Naive B cell (primary cell): ENCODE results near the gene SH3GL2. TPM values are rescaled to one million over a fixed set of nuclear protein-coding genes. Genes with fewer than 3 reads are reported as not detected.

Experiments used
- ATAC-seq, 2 donors: fragments of 150-1000 bp; cut with Tn5 transposase; 2 replicates each; pipeline ENCODE4 v1.10.0; 2021; ENCODE audit warnings: low read depth in 2 of 2, mild to moderate bottlenecking in 2 of 2, moderate library complexity in 2 of 2
- DNase-seq: peaks from one replicate; pipeline ENCODE4 v3.0.0; 2022
- H3K27ac Mint-ChIP-seq, 6 donors: one replicate each; pipeline ENCODE4 v1.8.0; 2020 to 2022; ENCODE audit warnings: mild to moderate bottlenecking in 6 of 6, mixed read lengths in 6 of 6, moderate library complexity in 5 of 6, inconsistent platforms in 2 of 6
- H3K27me3 Mint-ChIP-seq, 3 donors: one replicate each; pipeline ENCODE4 v1.8.0; 2021 to 2022; ENCODE audit warnings: mixed read lengths in 3 of 3, mild to moderate bottlenecking in 1 of 3
- H3K36me3 Mint-ChIP-seq, 2 donors: one replicate each; pipeline ENCODE4 v1.8.0; 2020 to 2022; ENCODE audit warnings: mixed read lengths in 2 of 2, inconsistent platforms in 1 of 2, mild to moderate bottlenecking in 1 of 2
- H3K4me1 Mint-ChIP-seq, 3 donors: one replicate each; pipeline ENCODE4 v1.8.0; 2020 to 2022; ENCODE audit warnings: mixed read lengths in 3 of 3, inconsistent platforms in 1 of 3, mild to moderate bottlenecking in 1 of 3, moderate library complexity in 1 of 3
- H3K4me3 Mint-ChIP-seq, 8 donors: one replicate each; pipeline ENCODE4 v1.8.0; 2020 to 2022; ENCODE audit warnings: mild to moderate bottlenecking in 8 of 8, mixed read lengths in 8 of 8, moderate library complexity in 8 of 8, inconsistent platforms in 2 of 8
- H3K9me3 Mint-ChIP-seq, 7 donors: one replicate each; pipeline ENCODE4 v1.8.0; 2020 to 2022; ENCODE audit warnings: mixed read lengths in 7 of 7, mild to moderate bottlenecking in 5 of 7, inconsistent platforms in 2 of 7, moderate library complexity in 1 of 7
- polyA plus RNA-seq, 6 donors: library from polyadenylated mRNA; unstranded; fragments of 300-500 nt; fragmentation: Illumina TruSeq; gene quantifications; one replicate each; pipeline ENCODE4 v1.2.3, GENCODE V29; 2021; ENCODE audit warnings: low read depth in 6 of 6

SH3GL2 gene
- polyA plus RNA-seq, 6 donors from 2014 or later = not detected

DNA sequence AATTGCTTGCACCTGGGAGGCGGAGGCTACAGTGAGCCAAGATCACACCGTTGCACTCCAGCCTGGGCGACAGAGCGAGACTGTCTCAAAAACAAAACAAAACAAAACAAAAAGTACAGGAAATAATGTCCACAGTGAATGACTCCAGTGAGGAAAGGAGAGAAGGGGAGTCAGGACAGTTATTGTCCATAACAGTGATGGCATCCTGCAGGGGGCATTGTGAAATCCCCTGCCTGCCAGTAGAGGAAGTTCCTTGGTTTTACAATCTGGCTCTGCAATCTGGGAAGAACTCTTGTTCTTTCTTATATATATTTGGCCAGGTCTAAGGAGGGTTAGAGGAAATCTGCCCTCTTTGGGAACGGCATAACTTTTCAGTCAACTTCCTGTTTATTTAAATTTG, 8.2 kb downstream of the SH3GL2 start:
- H3K36me3 Mint-ChIP-seq = no peaks in the 10 kb centered on the region
- H3K9me3 Mint-ChIP-seq = peaks cover 0 to 6% (median 0%) of the 10 kb centered on the region in 7 donors
- no peaks in the 10 kb centered on the region for H3K4me1 Mint-ChIP-seq
- peak overlapping the region in 1 of 6 donors; percentile 71 for H3K27ac Mint-ChIP-seq
- no peak for DNase-seq
- peaks cover 0 to 8% (median 6%) of the 10 kb centered on the region in 3 donors for H3K27me3 Mint-ChIP-seq
- H3K4me3 Mint-ChIP-seq = no peak overlapping the region
- no peak for ATAC-seq

DNA sequence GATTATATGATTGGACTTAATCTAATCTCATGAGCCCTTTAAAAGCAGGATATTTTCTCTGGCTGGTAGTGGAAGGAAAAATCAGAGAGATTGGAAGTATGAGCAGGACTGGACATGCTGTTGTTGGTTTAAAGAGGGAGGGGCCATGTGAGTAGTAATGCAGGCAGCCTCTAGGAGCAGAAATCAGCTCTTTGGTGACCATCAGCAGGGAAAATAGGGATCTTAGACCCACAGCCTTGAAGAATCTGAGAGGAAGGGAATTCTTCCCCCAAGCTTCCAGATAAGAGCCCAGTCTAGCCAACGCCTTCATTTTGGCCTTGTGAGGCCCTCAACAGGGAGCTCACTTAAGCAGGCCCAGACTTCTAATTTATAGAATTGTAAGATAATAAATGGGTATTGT, 9.5 kb downstream of the SH3GL2 start:
- no peak for DNase-seq

DNA sequence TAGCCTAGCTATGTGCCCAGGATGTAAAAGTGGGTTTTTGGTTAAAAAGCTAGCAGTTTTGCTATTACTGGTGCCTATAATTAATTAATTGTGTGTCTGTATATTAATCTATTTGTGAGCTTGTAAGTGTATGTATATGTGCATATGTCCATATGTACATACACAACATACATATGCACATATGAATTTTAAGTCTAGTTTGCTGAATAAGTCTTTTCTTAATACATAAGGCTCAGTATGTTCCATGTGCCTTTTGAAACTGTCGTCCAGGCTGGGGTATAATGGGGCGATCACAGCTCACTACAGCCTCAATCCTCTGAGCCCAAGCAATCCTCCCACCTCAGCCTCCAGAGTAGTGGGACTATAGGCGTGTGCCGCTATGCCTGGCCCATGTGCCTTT, 10.1 kb downstream of the SH3GL2 start:
- DNase-seq (no peak), ATAC-seq (no peak)
- Mint-ChIP-seq H3K27ac (no peak overlapping the region), H3K4me1 (no peaks in the 10 kb centered on the region), H3K27me3 (peaks cover 3 to 8% (median 6%) of the 10 kb centered on the region in 3 donors), H3K4me3 (no peak overlapping the region), H3K36me3 (no peaks in the 10 kb centered on the region), H3K9me3 (peaks cover 0 to 6% (median 0%) of the 10 kb centered on the region in 7 donors)

More for the DNA sequence above, 9.5 kb downstream of the SH3GL2 start:
- Mint-ChIP-seq H3K9me3 (peaks cover 0 to 6% (median 0%) of the 10 kb centered on the region in 7 donors), H3K4me3 (no peak overlapping the region), H3K27ac (no peak overlapping the region), H3K4me1 (no peaks in the 10 kb centered on the region), H3K36me3 (no peaks in the 10 kb centered on the region), H3K27me3 (peaks cover 0 to 8% (median 6%) of the 10 kb centered on the region in 3 donors)
- ATAC-seq = no peak

DNA sequence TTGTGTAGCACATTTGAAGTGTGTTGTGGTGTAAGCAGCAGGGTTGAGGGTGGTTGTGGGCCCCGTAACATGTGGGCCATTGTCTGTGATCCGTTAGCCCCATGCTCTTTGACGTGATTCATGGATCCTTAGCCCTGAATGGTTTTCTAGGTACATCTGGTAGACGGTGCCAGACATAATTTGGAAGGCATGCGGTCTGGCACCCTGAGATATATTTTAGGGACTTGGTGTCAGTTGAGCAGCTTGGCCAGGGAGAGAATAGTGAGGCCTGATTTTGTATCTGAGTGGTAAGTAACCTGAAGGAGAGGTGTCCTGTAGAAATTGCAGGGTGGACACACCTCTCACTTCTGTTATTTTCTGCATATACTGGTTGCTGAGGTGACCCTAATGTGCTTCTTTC, 10.9 kb downstream of the SH3GL2 start:
- H3K4me1 Mint-ChIP-seq = no peaks in the 10 kb centered on the region
- DNase-seq (no peak), ATAC-seq (no peak)
- peaks cover 0 to 6% (median 0%) of the 10 kb centered on the region in 7 donors for H3K9me3 Mint-ChIP-seq
- no peak overlapping the region for H3K27ac Mint-ChIP-seq
- H3K4me3 Mint-ChIP-seq = no peak overlapping the region
- H3K36me3 Mint-ChIP-seq = no peaks in the 10 kb centered on the region
- H3K27me3 Mint-ChIP-seq = peaks cover 3 to 8% (median 4%) of the 10 kb centered on the region in 3 donors

DNA sequence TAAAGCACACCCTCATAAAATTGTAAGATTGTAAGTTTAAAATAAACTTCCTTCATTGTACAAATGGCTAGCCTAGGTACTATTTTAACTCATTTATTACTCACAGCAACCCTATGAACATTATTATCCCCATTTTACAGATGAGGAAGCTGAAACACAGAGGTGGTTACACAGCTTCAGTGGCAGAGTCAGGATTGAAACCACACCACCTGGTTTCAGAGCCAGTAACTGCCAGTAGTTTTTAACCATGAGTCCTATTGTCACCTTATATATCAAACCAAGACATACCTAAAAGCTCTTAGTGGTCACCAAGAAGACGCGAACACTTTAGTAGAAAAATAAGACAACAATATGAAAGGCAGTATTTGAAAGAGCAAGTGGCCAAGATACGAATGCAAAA, 16.1 kb downstream of the SH3GL2 start:
- no peak overlapping the region for H3K27ac Mint-ChIP-seq
- peaks cover 0 to 6% (median 0%) of the 10 kb centered on the region in 7 donors for H3K9me3 Mint-ChIP-seq
- DNase-seq (no peak), ATAC-seq (no peak)
- H3K4me1 Mint-ChIP-seq = no peaks in the 10 kb centered on the region
- peaks cover 0 to 8% (median 3%) of the 10 kb centered on the region in 3 donors for H3K27me3 Mint-ChIP-seq
- no peaks in the 10 kb centered on the region for H3K36me3 Mint-ChIP-seq
- no peak overlapping the region for H3K4me3 Mint-ChIP-seq

DNA sequence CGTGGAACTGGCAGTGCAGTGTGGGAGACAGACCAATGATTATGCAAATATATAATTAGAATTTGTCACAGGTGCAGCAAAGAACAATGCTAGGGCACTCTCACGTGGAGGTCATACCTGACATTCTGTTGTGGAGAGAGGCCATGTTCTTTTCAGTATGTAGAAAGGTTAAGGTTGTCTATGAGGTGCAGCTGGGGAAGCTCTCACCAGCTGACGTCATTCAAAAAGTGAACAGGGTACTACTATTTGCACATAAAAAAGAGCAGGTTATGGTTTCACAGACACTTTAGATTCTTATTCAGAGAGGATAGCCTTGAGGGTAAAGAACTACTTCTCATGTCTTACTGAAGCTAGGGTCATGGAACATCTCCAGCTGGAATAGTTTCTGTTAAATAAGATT, 19.1 kb downstream of the SH3GL2 start:
- ATAC-seq (no peak), DNase-seq (no peak)
- Mint-ChIP-seq H3K27me3 (peaks cover 0 to 3% (median under 1%) of the 10 kb centered on the region in 3 donors), H3K4me3 (no peak overlapping the region), H3K4me1 (no peaks in the 10 kb centered on the region), H3K36me3 (no peaks in the 10 kb centered on the region), H3K27ac (no peak overlapping the region), H3K9me3 (peaks cover 0 to 19% (median 0%) of the 10 kb centered on the region in 7 donors)

DNA sequence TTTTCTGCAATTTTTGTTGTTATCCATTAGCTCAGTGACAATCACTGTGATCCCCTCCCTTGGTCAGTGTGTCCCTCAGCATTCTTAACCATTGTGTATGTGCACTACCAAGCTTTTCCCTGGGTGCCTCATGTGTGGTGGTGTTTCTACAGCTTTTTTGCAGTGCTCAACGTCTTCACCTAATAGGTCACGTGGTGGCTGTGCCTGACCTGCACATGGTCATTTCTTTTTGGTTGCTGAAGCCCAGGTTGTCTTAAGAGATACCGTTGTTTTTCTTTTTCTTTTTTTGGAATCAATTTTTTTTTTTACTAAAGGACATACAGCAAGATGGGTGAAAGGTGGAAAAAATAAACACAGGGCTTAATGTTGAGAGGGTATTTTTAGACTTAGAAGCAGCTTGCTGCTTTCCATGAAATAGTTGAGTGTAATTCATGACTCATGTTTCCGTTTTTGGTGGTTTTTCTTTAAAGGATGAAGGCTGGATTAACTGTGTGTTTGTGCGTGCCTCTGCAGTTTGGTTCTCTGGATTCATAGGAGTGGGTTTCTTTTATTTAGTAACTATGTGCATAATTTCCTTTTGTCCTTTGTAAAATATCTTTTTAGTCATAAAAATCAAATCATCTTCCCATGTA, 22.2 kb downstream of the SH3GL2 start:
- Mint-ChIP-seq H3K9me3 (peaks cover 0 to 17% (median 5%) of the 10 kb centered on the region in 7 donors), H3K4me3 (no peak overlapping the region), H3K27ac (peak overlapping the region in 1 of 6 donors; percentile 57), H3K4me1 (no peaks in the 10 kb centered on the region), H3K27me3 (peaks cover 0 to 5% (median 0%) of the 10 kb centered on the region in 3 donors), H3K36me3 (no peaks in the 10 kb centered on the region)
- no peak for DNase-seq
- ATAC-seq = no peak

DNA sequence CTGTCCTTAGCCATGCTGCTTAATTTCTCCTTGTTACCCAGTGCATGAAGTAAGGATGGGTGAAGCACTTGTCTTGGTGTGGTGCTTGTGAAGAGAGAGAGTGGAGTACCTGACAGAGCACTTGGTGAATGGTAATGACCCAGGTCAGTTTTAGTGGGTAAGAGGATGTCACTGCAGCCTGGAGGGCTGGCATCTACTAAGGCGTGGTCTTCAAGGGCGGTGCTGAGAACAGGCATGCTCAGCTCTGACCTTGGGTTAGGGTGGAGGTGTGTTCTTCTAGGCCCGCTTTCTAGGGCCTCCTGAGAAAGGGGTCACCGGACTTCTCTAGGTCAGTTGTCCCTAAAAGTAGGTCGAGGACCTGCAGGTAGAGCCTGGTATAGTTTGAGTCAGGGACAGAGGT, 25.7 kb downstream of the SH3GL2 start:
- Mint-ChIP-seq H3K4me1 (no peaks in the 10 kb centered on the region), H3K27me3 (peaks cover 0 to 5% (median 0%) of the 10 kb centered on the region in 3 donors), H3K9me3 (peaks cover 0 to 17% (median 5%) of the 10 kb centered on the region in 7 donors), H3K4me3 (no peak overlapping the region), H3K36me3 (no peaks in the 10 kb centered on the region), H3K27ac (no peak overlapping the region)
- ATAC-seq (no peak), DNase-seq (no peak)

DNA sequence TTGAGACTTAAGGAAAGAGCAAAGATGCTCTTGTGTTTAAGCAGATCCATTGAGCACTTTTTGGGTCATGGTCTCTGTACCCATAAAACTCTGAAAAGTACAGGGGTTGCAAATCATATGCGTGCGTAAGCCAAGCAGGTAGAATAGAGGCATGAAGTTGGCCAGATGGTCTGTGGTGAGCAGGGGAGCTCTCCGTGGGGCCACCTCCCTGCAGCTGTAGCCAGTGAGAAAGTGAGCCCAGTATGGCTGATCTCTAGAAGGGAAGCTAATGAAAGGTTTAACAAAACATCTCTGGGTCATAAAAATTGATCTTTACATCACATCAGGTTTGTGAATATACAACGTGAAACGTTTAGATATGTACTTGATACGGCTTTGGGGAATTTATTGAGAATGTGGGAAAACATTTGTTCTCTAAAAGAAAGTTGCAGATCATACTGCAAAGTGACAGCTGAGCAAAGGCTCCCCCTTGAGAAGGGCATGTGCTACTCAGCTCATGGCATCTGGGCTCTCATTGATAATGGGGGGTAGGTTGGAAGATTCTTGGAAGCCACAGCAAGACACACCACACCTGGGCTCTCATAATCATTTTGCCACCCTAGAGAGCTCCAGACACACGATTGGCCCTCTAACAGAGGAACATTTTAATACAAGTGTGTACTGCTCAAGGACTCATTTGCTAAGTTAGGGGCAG, 30.6 kb downstream of the SH3GL2 start:
- H3K9me3 Mint-ChIP-seq = peaks cover 0 to 3% (median 0%) of the 10 kb centered on the region in 7 donors
- no peak overlapping the region for H3K27ac Mint-ChIP-seq
- H3K4me1 Mint-ChIP-seq = no peaks in the 10 kb centered on the region
- H3K27me3 Mint-ChIP-seq = peaks cover 0 to 9% (median 6%) of the 10 kb centered on the region in 3 donors
- ATAC-seq (no peak), DNase-seq (no peak)
- no peaks in the 10 kb centered on the region for H3K36me3 Mint-ChIP-seq
- H3K4me3 Mint-ChIP-seq = no peak overlapping the region

DNA sequence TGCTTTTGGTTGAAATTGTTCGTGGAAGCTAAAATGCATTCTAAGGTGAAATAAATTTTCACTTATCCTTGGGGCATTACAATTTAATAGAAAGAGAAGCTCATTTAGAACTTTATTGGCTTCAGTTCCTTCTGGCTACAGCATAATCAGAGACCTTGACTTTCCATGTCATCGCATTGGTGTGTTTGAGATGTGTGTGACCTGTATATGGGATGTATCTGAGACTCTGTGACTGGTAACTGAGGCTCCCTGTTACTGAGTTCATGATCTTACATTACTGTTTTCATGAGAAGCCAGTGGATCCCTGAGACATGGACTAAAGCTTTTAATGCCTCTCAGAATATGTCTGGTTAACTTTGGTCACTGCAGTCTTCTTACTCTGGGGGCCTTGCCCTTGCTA, 32.5 kb downstream of the SH3GL2 start:
- DNase-seq = no peak
- ATAC-seq = no peak
- H3K27ac Mint-ChIP-seq = no peak overlapping the region
- peaks cover 0 to 9% (median 6%) of the 10 kb centered on the region in 3 donors for H3K27me3 Mint-ChIP-seq
- H3K4me1 Mint-ChIP-seq = no peaks in the 10 kb centered on the region
- H3K9me3 Mint-ChIP-seq = peaks cover 0 to 3% (median 0%) of the 10 kb centered on the region in 7 donors
- no peak overlapping the region for H3K4me3 Mint-ChIP-seq
- H3K36me3 Mint-ChIP-seq = no peaks in the 10 kb centered on the region

DNA sequence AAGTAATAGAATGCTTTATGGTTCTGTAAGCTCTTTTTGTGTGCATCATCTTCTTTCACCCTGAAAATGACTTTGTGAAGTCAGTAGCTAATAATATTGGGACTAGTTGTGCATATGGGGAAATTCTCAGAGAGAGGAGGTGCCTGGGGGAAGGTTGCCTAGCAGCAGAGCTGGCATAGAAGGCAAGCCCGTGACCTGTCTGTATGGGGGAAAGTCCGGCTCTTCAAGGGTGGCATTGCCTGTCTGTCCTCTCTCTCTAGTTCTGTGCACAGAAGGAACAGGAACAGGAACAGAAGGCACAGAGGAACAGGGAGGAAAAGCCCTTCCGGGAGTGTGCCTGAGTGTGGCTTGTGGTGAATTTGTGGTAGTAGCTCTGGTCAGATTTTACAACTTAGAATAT, 33.1 kb downstream of the SH3GL2 start:
- H3K9me3 Mint-ChIP-seq = peaks cover 0 to 3% (median 0%) of the 10 kb centered on the region in 7 donors
- H3K27me3 Mint-ChIP-seq = peaks cover 0 to 9% (median 6%) of the 10 kb centered on the region in 3 donors
- H3K36me3 Mint-ChIP-seq = no peaks in the 10 kb centered on the region
- no peaks in the 10 kb centered on the region for H3K4me1 Mint-ChIP-seq
- ATAC-seq = no peak
- DNase-seq = no peak
- no peak overlapping the region for H3K27ac Mint-ChIP-seq
- no peak overlapping the region for H3K4me3 Mint-ChIP-seq

DNA sequence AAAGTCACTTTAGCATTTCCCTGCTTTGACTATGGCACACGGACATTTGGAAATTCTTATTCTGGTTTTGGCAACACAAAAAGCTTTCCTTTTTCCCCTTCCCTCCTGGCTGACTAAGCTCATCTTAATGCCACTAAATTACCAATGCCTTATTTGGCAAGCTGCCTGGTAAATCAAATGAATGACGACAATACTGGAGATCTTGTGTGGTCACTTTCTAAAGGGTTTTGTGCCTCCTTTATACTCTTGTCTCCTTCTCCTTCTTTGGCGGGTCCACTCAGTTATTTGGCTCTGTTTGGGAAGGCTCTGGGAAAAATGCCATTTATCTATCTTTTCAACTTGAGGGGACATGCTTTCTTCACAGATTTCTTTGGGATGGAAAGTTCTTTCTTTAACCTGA, 34.9 kb downstream of the SH3GL2 start:
- H3K36me3 Mint-ChIP-seq = no peaks in the 10 kb centered on the region
- H3K4me3 Mint-ChIP-seq = no peak overlapping the region
- peaks cover 0 to 9% (median 6%) of the 10 kb centered on the region in 3 donors for H3K27me3 Mint-ChIP-seq

DNA sequence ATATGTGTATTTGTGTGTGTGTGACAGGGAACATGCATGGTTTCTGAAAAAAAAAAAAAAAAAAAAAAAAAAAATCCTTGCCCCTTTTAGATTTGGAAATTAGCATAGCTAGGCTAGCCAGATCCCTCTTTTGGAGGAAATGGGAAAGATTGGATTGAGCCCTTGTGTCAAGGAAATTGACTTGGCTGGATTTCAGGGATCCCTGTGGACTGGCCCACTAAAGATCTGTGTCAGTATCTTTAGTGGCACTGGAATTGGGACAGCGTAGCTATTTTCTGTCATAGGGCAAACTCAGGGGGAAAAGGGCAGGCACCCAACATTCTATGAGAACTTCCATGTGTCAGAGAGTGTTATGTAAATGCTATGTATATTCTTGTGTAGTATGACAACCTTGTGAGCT, 35.4 kb downstream of the SH3GL2 start:
- Mint-ChIP-seq H3K4me1 (no peaks in the 10 kb centered on the region), H3K9me3 (peaks cover 0 to 5% (median 2%) of the 10 kb centered on the region in 7 donors), H3K27ac (no peak overlapping the region), H3K27me3 (peaks cover 0 to 9% (median 6%) of the 10 kb centered on the region in 3 donors), H3K4me3 (no peak overlapping the region), H3K36me3 (no peaks in the 10 kb centered on the region)
- DNase-seq (no peak), ATAC-seq (no peak)

More for the DNA sequence above, 34.9 kb downstream of the SH3GL2 start:
- DNase-seq (no peak), ATAC-seq (no peak)
- no peak overlapping the region for H3K27ac Mint-ChIP-seq
- peaks cover 0 to 3% (median 0%) of the 10 kb centered on the region in 7 donors for H3K9me3 Mint-ChIP-seq
- H3K4me1 Mint-ChIP-seq = no peaks in the 10 kb centered on the region

DNA sequence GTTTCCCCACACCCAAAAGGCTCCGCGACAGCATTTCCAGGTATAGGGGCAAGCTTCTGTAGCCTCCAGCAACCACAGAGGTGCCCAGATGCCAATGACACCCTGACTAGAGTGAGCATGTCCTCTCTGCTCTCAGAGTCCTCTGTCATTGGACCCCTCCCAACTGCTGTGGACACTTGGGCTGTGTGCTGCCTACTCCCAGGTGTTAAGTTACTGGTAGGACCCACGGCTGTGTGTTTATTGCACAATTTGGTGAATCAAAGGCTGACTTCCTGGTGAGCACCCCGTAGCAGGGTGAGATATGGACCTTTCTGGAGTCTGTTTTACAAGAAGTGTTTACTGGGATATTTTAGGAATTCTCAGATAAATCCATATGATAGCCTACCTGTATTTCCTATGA, 36.0 kb downstream of the SH3GL2 start:
- H3K9me3 Mint-ChIP-seq = peaks cover 0 to 5% (median 2%) of the 10 kb centered on the region in 7 donors
- H3K4me3 Mint-ChIP-seq = no peak overlapping the region
- no peaks in the 10 kb centered on the region for H3K4me1 Mint-ChIP-seq
- ATAC-seq = no peak
- H3K27ac Mint-ChIP-seq = no peak overlapping the region
- no peaks in the 10 kb centered on the region for H3K36me3 Mint-ChIP-seq
- peaks cover 0 to 9% (median 6%) of the 10 kb centered on the region in 3 donors for H3K27me3 Mint-ChIP-seq
- DNase-seq = no peak
